HepG2 (cell line): ENCODE results near the gene CRKL. TPM values are rescaled to one million over a fixed set of nuclear protein-coding genes. Genes with fewer than 3 reads are reported as not detected.

Source experiments
- CREM ChIP-seq, 2 experiments: sonication (generic) in 1 of 2; formaldehyde crosslinking in 1 of 2; IDR thresholded peaks; 2 replicates each; pipeline versions ENCODE4 v1.4.0 to v1.6.1; 2016 to 2020; ENCODE audit warnings: antibody characterized with exemption in 1 of 2, mild to moderate bottlenecking in 1 of 2, missing genetic modification reagents in 1 of 2
- EHMT2 ChIP-seq: fragments of 200-600 bp; sonication (generic); IDR thresholded peaks from 2 replicates; pipeline ENCODE4 v1.7.0; 2017; ENCODE audit warnings: antibody characterized with exemption, low read depth, low read length, borderline replicate concordance
- KDM1A ChIP-seq: IDR thresholded peaks from 2 replicates; pipeline ENCODE4 v1.6.1; 2016; ENCODE audit warnings: missing compliant biosample characterization
- KLF6 ChIP-seq: IDR thresholded peaks from 2 replicates; pipeline ENCODE4 v1.8.0; 2016; ENCODE audit warnings: missing biosample characterization, missing genetic modification reagents
- MIXL1 ChIP-seq: IDR thresholded peaks from 2 replicates; pipeline ENCODE4 v1.6.1; 2016
- POLR2G ChIP-seq: fragments of 200-400 bp; formaldehyde crosslinking; IDR thresholded peaks from 2 replicates; pipeline ENCODE4 v1.6.1; 2018; ENCODE audit warnings: mild to moderate bottlenecking, low read depth, low read length, moderate library complexity
- PRPF4 ChIP-seq: fragments of 200-400 bp; formaldehyde crosslinking; IDR thresholded peaks from 2 replicates; pipeline ENCODE4 v1.6.1; 2016; ENCODE audit warnings: low read length, low read depth; ENCODE audit not compliant: poor library complexity, severe bottlenecking
- RAD21 ChIP-seq: fragments of 450-650 bp; formaldehyde crosslinking; IDR thresholded peaks from 2 replicates; pipeline ENCODE4 v1.5.0; 2020; ENCODE audit warnings: mild to moderate bottlenecking
- RCOR2 ChIP-seq: IDR thresholded peaks from 2 replicates; pipeline ENCODE4 v1.6.1; 2016; ENCODE audit warnings: missing biosample characterization, missing genetic modification reagents
- ZBTB42 ChIP-seq: sonication (generic); formaldehyde crosslinking; IDR thresholded peaks from 2 replicates; pipeline ENCODE4 v1.5.0; 2020; ENCODE audit warnings: mild to moderate bottlenecking, missing genetic modification reagents
- ZNF20 ChIP-seq: sonication (generic); formaldehyde crosslinking; IDR thresholded peaks from 2 replicates; pipeline ENCODE4 v1.4.0; 2020; ENCODE audit warnings: mild to moderate bottlenecking, moderate library complexity, missing genetic modification reagents
- ZNF331 ChIP-seq: sonication (generic); formaldehyde crosslinking; IDR thresholded peaks from 2 replicates; pipeline ENCODE4 v1.4.0; 2020; ENCODE audit warnings: missing genetic modification reagents
- ZNF567 ChIP-seq: sonication (generic); formaldehyde crosslinking; IDR thresholded peaks from 2 replicates; pipeline ENCODE4 v1.8.1; 2023; ENCODE audit warnings: mild to moderate bottlenecking, missing genetic modification reagents, borderline replicate concordance
- ZNF569 ChIP-seq: sonication (generic); formaldehyde crosslinking; IDR thresholded peaks from 2 replicates; pipeline ENCODE4 v1.5.0; 2020; ENCODE audit warnings: mild to moderate bottlenecking, missing genetic modification reagents, moderate library complexity, borderline replicate concordance
- ZNF615 ChIP-seq: sonication (generic); formaldehyde crosslinking; IDR thresholded peaks from 2 replicates; pipeline ENCODE4 v1.5.0; 2020; ENCODE audit warnings: mild to moderate bottlenecking, missing genetic modification reagents, borderline replicate concordance
- polyA plus RNA-seq, 8 experiments: library from polyadenylated mRNA; depleted of rRNA in 3 of 8; stranded (reverse) in 7 of 8; unstranded in 1 of 8; fragments of >200 nt; fragmentation: Illumina TruSeq in 4 of 8; extraction: Trizol in 4 of 8; gene quantifications; 2 replicates each; pipeline versions ENCODE4 v1.2.1 to v1.2.3, GENCODE V29; 2011 to 2016; ENCODE audit warnings: low read depth in 4 of 8, missing spikeins in 1 of 8, mixed read lengths in 1 of 8; ENCODE audit not compliant: insufficient read depth in 1 of 8
- total RNA-seq, 5 experiments: library from RNA; depleted of rRNA; stranded (reverse); fragments of >200 nt; fragmentation: Illumina TruSeq; extraction: Trizol; gene quantifications; 2 replicates each; pipeline ENCODE4 v1.2.3, GENCODE V29; 2016; ENCODE audit warnings: low read depth in 1 of 5
- TF ChIP-seq, protein P1 (sequence below): sonication (generic); IDR thresholded peaks from 2 replicates; pipeline ENCODE4 v1.6.1; 2016; ENCODE audit warnings: low read depth, borderline replicate concordance
- TF ChIP-seq, protein P2 (sequence below): IDR thresholded peaks from 2 replicates; pipeline ENCODE4 v1.6.1; 2016; ENCODE audit warnings: missing compliant biosample characterization, missing genetic modification reagents, borderline replicate concordance
- TF ChIP-seq, protein P3 (sequence below), 2 experiments: IDR thresholded peaks; 2 replicates each; pipeline ENCODE4 v1.6.1; 2011 to 2012; ENCODE audit warnings: low read length in 2 of 2, borderline replicate concordance in 1 of 2, low read depth in 1 of 2, mild to moderate bottlenecking in 1 of 2, moderate library complexity in 1 of 2
- TF ChIP-seq, protein P4 (sequence below): sonication (generic); formaldehyde crosslinking; IDR thresholded peaks from 2 replicates; pipeline ENCODE4 v1.4.0; 2020; ENCODE audit warnings: mild to moderate bottlenecking, missing genetic modification reagents

The CRKL gene
- total and polyA plus RNA-seq, 2 of the 13 experiments (the other 11 are each of a cell fraction or from before 2014, with no cell fraction given) = 37.4 to 60.6 TPM

DNA sequence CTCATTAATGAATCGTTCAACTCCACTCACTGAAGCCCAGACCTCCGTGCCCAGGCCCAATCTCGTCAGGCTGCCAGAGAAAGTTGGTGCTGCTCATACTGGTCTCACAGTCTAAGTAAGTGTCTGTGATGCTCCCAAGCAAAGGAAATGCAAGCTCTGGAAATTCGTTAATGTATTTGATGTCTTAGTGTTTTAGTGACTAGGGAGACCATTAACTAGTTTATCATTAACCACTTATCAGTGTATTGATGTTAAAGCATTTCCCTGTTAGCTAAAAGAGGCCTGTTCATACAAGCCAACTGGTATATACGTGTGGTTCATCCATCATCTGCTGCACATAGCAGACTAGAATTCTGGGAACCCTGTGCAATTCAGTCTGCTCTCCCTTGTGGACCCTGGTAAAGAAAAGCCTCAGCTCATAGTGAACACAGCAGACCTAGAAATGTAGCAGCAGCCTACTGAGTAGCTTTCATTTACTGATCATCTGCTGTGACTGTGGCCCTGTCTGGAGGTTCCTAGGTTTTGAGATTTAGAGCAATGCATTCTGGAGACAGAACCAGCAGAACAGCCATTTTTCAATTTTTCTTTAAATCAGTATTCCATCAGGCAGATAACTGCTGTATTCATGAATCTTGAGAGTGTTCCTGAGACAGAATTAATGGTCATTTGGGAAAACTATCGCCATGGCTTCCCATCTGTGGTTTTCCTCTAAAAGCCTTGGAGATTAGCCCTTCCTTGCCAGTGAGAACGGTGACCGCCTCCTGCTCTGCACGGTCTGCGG, 34.1 kb downstream of the CRKL start (continued):
- TF ChIP-seq ZNF20 (CRISPR knock-in tag) = no peak
- TF ChIP-seq, protein P1, sequence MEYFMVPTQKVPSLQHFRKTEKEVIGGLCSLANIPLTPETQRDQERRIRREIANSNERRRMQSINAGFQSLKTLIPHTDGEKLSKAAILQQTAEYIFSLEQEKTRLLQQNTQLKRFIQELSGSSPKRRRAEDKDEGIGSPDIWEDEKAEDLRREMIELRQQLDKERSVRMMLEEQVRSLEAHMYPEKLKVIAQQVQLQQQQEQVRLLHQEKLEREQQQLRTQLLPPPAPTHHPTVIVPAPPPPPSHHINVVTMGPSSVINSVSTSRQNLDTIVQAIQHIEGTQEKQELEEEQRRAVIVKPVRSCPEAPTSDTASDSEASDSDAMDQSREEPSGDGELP = peak; percentile 32; the same call in 1 of the 2 replicates
- TF ChIP-seq, protein P2, sequence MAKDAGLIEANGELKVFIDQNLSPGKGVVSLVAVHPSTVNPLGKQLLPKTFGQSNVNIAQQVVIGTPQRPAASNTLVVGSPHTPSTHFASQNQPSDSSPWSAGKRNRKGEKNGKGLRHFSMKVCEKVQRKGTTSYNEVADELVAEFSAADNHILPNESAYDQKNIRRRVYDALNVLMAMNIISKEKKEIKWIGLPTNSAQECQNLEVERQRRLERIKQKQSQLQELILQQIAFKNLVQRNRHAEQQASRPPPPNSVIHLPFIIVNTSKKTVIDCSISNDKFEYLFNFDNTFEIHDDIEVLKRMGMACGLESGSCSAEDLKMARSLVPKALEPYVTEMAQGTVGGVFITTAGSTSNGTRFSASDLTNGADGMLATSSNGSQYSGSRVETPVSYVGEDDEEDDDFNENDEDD (CRISPR knock-in tag) = no peak
- TF ChIP-seq, protein P3, sequence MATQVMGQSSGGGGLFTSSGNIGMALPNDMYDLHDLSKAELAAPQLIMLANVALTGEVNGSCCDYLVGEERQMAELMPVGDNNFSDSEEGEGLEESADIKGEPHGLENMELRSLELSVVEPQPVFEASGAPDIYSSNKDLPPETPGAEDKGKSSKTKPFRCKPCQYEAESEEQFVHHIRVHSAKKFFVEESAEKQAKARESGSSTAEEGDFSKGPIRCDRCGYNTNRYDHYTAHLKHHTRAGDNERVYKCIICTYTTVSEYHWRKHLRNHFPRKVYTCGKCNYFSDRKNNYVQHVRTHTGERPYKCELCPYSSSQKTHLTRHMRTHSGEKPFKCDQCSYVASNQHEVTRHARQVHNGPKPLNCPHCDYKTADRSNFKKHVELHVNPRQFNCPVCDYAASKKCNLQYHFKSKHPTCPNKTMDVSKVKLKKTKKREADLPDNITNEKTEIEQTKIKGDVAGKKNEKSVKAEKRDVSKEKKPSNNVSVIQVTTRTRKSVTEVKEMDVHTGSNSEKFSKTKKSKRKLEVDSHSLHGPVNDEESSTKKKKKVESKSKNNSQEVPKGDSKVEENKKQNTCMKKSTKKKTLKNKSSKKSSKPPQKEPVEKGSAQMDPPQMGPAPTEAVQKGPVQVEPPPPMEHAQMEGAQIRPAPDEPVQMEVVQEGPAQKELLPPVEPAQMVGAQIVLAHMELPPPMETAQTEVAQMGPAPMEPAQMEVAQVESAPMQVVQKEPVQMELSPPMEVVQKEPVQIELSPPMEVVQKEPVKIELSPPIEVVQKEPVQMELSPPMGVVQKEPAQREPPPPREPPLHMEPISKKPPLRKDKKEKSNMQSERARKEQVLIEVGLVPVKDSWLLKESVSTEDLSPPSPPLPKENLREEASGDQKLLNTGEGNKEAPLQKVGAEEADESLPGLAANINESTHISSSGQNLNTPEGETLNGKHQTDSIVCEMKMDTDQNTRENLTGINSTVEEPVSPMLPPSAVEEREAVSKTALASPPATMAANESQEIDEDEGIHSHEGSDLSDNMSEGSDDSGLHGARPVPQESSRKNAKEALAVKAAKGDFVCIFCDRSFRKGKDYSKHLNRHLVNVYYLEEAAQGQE (IDR thresholded peaks at IDR 0.05; ENCODE audit: borderline replicate concordance in 1 of 2, low read depth in 1 of 2, low read length in 2 of 2) = no peak
- no peak for TF ChIP-seq ZNF615 (CRISPR knock-in tag)
- TF ChIP-seq KDM1A (CRISPR knock-in tag) = no peak
- TF ChIP-seq, protein P4, sequence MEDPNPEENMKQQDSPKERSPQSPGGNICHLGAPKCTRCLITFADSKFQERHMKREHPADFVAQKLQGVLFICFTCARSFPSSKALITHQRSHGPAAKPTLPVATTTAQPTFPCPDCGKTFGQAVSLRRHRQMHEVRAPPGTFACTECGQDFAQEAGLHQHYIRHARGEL (CRISPR knock-in tag) = no peak
- TF ChIP-seq EHMT2 = no peak
- peak; percentile 26; the same call in 1 of the 2 replicates for TF ChIP-seq ZNF331
- peak; percentile 69 for TF ChIP-seq POLR2G
- TF ChIP-seq KLF6 (CRISPR knock-in tag) = no peak
- peak; percentile 56; the same call in 1 of the 2 replicates for TF ChIP-seq RCOR2 (CRISPR knock-in tag)
- peak; percentile 62 for TF ChIP-seq CREM (IDR thresholded peaks at IDR 0.05)
- TF ChIP-seq CREM (CRISPR knock-in tag; IDR thresholded peaks at IDR 0.05) = no peak
- TF ChIP-seq MIXL1 (CRISPR knock-in tag) = peak; percentile 80
- 0 out of 2 replicates have a peak, but pooled peaks have one; percentile 30 for TF ChIP-seq ZNF567 (CRISPR knock-in tag)
- TF ChIP-seq ZNF569 = no peak
- no peak for TF ChIP-seq RAD21 (CRISPR knock-in tag)
- TF ChIP-seq ZBTB42 (CRISPR knock-in tag) = no peak
- no peak for TF ChIP-seq PRPF4
